GM23338 (cell line): ENCODE data around the gene REX1BD.

Source experiments
- CTCF ChIP-seq, 2 experiments: fragments of 200-600 bp in 1 of 2; sonication (generic) in 1 of 2; conservative IDR thresholded peaks; 2 replicates each; pipeline versions ENCODE4 v1.5.1 to v1.6.1; 2016 to 2017; ENCODE audit warnings: antibody characterized with exemption in 2 of 2, low read depth in 2 of 2, mild to moderate bottlenecking in 2 of 2, moderate library complexity in 1 of 2
- EZH2 ChIP-seq: fragments of 200-600 bp; sonication (generic); IDR thresholded peaks from one replicate; pipeline ENCODE4 v1.8.0; 2017; ENCODE audit warnings: antibody characterized with exemption, mild to moderate bottlenecking, low read depth; ENCODE audit not compliant: unreplicated experiment
- EZH2phosphoT487 ChIP-seq: fragments of 200-600 bp; sonication (generic); IDR thresholded peaks from one replicate; pipeline ENCODE4 v1.8.1; 2018; ENCODE audit warnings: antibody characterized with exemption; ENCODE audit not compliant: unreplicated experiment
- JUNB ChIP-seq: IDR thresholded peaks from one replicate; pipeline ENCODE4 v1.6.1; 2016; ENCODE audit warnings: antibody characterized with exemption; ENCODE audit not compliant: unreplicated experiment
- NANOG ChIP-seq: IDR thresholded peaks from 2 replicates; pipeline ENCODE4 v1.6.1; 2016; ENCODE audit warnings: antibody characterized with exemption, borderline replicate concordance
- POLR2AphosphoS5 ChIP-seq: IDR thresholded peaks from 2 replicates; pipeline ENCODE4 v1.6.1; 2016; ENCODE audit warnings: antibody characterized with exemption, low read depth

GRCh38 chr19:18597809-18598660 is 9.4 kb downstream of the REX1BD start:
- TF ChIP-seq CTCF (conservative IDR thresholded peaks at IDR 0.05; ENCODE audit: low read depth in 2 of 2), result no peak
- TF ChIP-seq EZH2, result no peak
- no peak for TF ChIP-seq EZH2phosphoT487
- no peak for TF ChIP-seq POLR2AphosphoS5
- no peak for TF ChIP-seq JUNB
- TF ChIP-seq NANOG, result no peak
